ENCODE measurements around the gene GMPR. TPM values are rescaled to one million over a fixed set of nuclear protein-coding genes. Genes with fewer than 3 reads are reported as not detected.

The GMPR gene
- total RNA-seq, 3 donors from 2014 or later, result 2.0 to 9.2 (median 3.9) TPM

DNA sequence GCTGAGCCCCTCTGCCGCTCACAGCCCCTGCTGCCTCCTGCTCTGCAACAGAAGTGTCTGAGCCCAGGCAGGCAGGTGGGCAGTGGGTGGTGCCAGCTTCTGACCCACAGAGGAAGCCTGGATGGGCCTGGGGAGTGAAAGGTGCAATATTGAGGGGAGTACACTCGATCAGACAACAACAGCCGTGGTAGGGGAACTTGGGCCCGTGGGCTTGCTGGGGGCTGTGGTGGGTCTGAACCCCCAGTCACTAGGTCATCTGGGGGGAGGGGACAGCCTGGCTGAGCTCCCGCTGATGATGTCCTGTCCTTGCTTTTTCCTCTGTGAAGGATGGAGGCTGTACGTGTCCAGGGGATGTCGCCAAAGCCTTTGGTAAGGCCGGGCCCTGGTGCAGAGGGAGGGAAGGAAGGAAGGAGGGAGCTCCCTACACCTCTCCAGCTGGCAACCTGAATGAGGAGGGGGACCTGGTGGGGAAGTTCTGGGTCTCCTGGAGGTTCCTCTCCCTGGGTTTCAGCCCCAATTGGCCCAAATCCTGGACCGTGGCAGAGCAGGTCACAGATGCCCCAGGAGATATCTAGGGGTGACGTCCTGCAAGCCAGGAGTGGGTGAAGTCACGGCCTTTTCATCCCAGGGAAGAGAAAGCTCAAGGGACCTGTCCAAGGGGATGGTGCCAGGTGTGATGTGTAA is 47.2 kb downstream of the GMPR start:
- Histone ChIP-seq H3K4me1 (ENCODE audit: low read depth) (no peaks in the 10 kb centered on the region), H3K4me3 (no peak overlapping the region), H3K9me3 (no peaks in the 10 kb centered on the region), H3K36me3 (ENCODE audit: low read depth) (no peaks in the 10 kb centered on the region)
- TF ChIP-seq, protein P1, sequence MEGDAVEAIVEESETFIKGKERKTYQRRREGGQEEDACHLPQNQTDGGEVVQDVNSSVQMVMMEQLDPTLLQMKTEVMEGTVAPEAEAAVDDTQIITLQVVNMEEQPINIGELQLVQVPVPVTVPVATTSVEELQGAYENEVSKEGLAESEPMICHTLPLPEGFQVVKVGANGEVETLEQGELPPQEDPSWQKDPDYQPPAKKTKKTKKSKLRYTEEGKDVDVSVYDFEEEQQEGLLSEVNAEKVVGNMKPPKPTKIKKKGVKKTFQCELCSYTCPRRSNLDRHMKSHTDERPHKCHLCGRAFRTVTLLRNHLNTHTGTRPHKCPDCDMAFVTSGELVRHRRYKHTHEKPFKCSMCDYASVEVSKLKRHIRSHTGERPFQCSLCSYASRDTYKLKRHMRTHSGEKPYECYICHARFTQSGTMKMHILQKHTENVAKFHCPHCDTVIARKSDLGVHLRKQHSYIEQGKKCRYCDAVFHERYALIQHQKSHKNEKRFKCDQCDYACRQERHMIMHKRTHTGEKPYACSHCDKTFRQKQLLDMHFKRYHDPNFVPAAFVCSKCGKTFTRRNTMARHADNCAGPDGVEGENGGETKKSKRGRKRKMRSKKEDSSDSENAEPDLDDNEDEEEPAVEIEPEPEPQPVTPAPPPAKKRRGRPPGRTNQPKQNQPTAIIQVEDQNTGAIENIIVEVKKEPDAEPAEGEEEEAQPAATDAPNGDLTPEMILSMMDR (IDR thresholded peaks at IDR 0.05), result no peak
- intact Hi-C loops (cut with DNase I, micrococcal nuclease), result no loop called here
- ATAC-seq (no peak), DNase-seq (no peak)

DNA sequence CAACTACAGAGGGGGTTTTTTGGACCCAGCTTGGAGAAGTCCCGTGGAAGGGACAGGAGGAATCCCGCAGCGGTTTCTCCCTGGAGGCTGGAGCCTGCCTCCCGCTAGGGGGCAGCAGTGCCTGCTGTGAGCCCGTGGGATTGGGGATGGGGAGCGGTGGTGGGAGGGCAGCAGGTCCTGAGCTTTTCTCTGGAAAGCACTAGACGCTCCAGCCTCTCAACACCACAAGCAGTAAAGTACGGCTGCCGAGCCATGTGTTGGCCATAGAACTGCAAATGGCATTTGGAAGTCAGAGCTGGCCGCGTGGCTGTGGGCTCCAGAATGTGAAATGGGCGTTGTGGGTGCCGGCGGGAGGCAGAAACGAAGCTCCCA is 47.8 kb downstream of the GMPR start:
- Histone ChIP-seq H3K4me1 (ENCODE audit: low read depth) (no peaks in the 10 kb centered on the region), H3K9me3 (no peaks in the 10 kb centered on the region), H3K4me3 (no peak overlapping the region), H3K36me3 (ENCODE audit: low read depth) (no peaks in the 10 kb centered on the region)
- no peak for ATAC-seq
- intact Hi-C loops (cut with DNase I, micrococcal nuclease), result no loop called here
- DNase-seq, result peak in 1 of 3 donors; percentile 11
- TF ChIP-seq, protein P1 (IDR thresholded peaks at IDR 0.05), result peak; percentile 16

DNA sequence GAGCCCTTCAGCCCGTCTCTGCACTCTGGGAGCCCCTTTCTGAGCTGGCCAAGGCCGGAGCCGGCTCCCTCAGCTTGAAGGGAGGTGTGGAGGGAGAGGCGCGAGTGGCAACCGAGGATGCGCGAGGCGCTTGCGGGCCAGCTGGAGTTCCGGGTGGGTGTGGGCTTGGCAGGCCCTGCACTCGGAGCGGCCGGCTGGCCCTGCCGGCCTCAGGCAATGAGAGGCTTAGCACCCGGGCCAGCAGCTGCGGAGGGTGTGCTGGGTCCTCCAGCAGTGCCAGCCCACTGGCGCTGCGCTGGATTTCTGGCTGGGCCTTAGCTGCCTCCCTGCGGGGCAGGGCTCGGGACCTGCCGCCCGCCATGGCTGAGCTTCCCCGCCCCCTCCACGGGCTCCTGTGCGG is 49.8 kb downstream of the GMPR start:
- no peaks in the 10 kb centered on the region for H3K36me3 ChIP-seq (ENCODE audit: low read depth)
- TF ChIP-seq, protein P1 (IDR thresholded peaks at IDR 0.05), result no peak
- no peaks in the 10 kb centered on the region for H3K9me3 ChIP-seq
- H3K4me3 ChIP-seq, result no peak overlapping the region
- intact Hi-C loops (cut with DNase I, micrococcal nuclease), result no loop called here
- DNase-seq, result no peak
- H3K4me1 ChIP-seq (ENCODE audit: low read depth), result no peaks in the 10 kb centered on the region
- ATAC-seq, result no peak

GRCh38 chr6:16291739-16292138 is 53.4 kb downstream of the GMPR start:
- no peaks in the 10 kb centered on the region for H3K36me3 ChIP-seq (ENCODE audit: low read depth)
- intact Hi-C loops (cut with DNase I, micrococcal nuclease), result no loop called here
- H3K4me1 ChIP-seq (ENCODE audit: low read depth), result no peaks in the 10 kb centered on the region
- TF ChIP-seq, protein P1 (IDR thresholded peaks at IDR 0.05), result no peak
- no peak overlapping the region for H3K4me3 ChIP-seq
- no peak for DNase-seq
- no peak for ATAC-seq
- no peaks in the 10 kb centered on the region for H3K9me3 ChIP-seq

DNA sequence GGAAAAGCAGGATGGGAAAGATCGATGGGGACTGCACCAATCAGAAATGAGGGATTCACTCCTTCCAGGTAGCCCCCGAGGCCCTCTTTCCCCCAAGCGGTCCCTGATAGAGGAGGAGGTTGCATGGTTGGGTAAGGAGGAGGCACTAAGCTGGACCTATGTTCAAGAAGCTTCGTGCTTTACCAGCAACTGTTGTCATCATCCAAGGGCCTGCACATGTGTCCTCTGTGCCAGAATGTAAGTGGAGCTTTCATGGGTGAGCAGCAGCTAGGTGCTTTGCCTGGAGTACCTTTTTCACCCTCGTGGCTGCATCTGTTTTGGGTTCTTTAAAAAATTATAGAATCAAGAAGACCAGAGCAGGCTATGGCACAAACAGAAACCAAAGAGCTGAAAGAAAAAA is 54.0 kb downstream of the GMPR start:
- TF ChIP-seq, protein P1 (IDR thresholded peaks at IDR 0.05), result no peak
- no peaks in the 10 kb centered on the region for H3K4me1 ChIP-seq (ENCODE audit: low read depth)
- no peaks in the 10 kb centered on the region for H3K9me3 ChIP-seq
- no peak overlapping the region for H3K4me3 ChIP-seq
- no peaks in the 10 kb centered on the region for H3K36me3 ChIP-seq (ENCODE audit: low read depth)
- ATAC-seq (no peak), DNase-seq (no peak)
- intact Hi-C loops (cut with DNase I, micrococcal nuclease), result no loop called here

GRCh38 chr6:16292942-16293341 is 54.6 kb downstream of the GMPR start:
- H3K9me3 ChIP-seq, result no peaks in the 10 kb centered on the region
- H3K4me3 ChIP-seq, result no peak overlapping the region
- intact Hi-C loops (cut with DNase I, micrococcal nuclease), result no loop called here
- no peak for ATAC-seq
- no peaks in the 10 kb centered on the region for H3K4me1 ChIP-seq (ENCODE audit: low read depth)
- H3K36me3 ChIP-seq (ENCODE audit: low read depth), result no peaks in the 10 kb centered on the region
- DNase-seq, result no peak
- TF ChIP-seq, protein P1 (IDR thresholded peaks at IDR 0.05), result no peak
